GM12878 (cell line): Measurements from ENCODE around the gene MYOCOS. TPM values are rescaled to one million over a fixed set of nuclear protein-coding genes. Genes with fewer than 3 reads are reported as not detected.

ENCODE experiments used
- ATAC-seq: fragments of 200-7000 bp; cut with Tn5 transposase; 3 replicates; pipeline ENCODE4 v1.9.1; 2020; ENCODE audit warnings: mild to moderate bottlenecking, moderate library complexity
- BruUV-seq: library from RNA; stranded (reverse); fragments of 400-500 nt; replicated peaks from 2 replicates; lab custom pipeline; 2021; lab: Mats Ljungman, UMichigan
- CTCF ChIA-PET: fragments of 300-600 bp; sonication (Branson Sonifier 250); formaldehyde crosslinking; extraction: SDS; loops from one replicate; lab custom pipeline; 2021; ENCODE audit warnings: inconsistent platforms; lab: Yijun Ruan, JAX
- POLR2A ChIA-PET: fragments of 350-600 bp; formaldehyde crosslinking; extraction: SDS; loops from one replicate; lab custom pipeline; 2021; ENCODE audit warnings: inconsistent platforms; lab: Charles Lee
- RAD21 ChIA-PET: fragments of 300-600 bp; sonication (Branson Sonifier 250); formaldehyde crosslinking; loops from one replicate; lab custom pipeline; 2023; ENCODE audit warnings: antibody characterized with exemption; ENCODE audit not compliant: unreplicated experiment; lab: Charles Lee
- SMC1A ChIA-PET: fragments of 300-600 bp; sonication (Branson Sonifier 250); formaldehyde crosslinking; loops from one replicate; lab custom pipeline; 2023; ENCODE audit not compliant: unreplicated experiment, uncharacterized antibody; lab: Charles Lee
- DNase-seq: peaks from one replicate; pipeline ENCODE4 v3.0.0-alpha.2; 2011; ENCODE audit warnings: low read depth, low spot score
- FAIRE-seq: peaks from 3 replicates; lab custom pipeline; 2011; peaks lifted over from hg19 to GRCh38; lab: Jason Lieb, UNC
- H2AFZ ChIP-seq: 2 replicates; pipeline ENCODE4 v1.6.0; 2011; ENCODE audit warnings: low read depth, low read length, control low read depth; ENCODE audit not compliant: control insufficient read depth
- H3K27ac ChIP-seq: 2 replicates; pipeline ENCODE4 v1.5.1; 2011; ENCODE audit warnings: control low read depth; ENCODE audit not compliant: control insufficient read depth, insufficient read depth
- H3K27me3 ChIP-seq, 2 experiments: replicated peaks in 1 of 2; 2 replicates each; pipeline versions ENCODE4 v1.6.0 to v1.6.1; 2011; ENCODE audit warnings: low read length in 1 of 2; ENCODE audit not compliant: control insufficient read depth in 2 of 2, insufficient read depth in 2 of 2
- H3K36me3 ChIP-seq, 2 experiments: 2 replicates each; pipeline ENCODE4 v1.5.1; 2011; ENCODE audit warnings: low read length in 1 of 2; ENCODE audit not compliant: control insufficient read depth in 2 of 2, insufficient read depth in 2 of 2
- H3K4me1 ChIP-seq: 2 replicates; pipeline ENCODE4 v1.6.1; 2011; ENCODE audit warnings: mild to moderate bottlenecking, low read length, moderate library complexity, mixed read lengths; ENCODE audit not compliant: control insufficient read depth, insufficient read depth
- H3K4me2 ChIP-seq: 2 replicates; pipeline ENCODE4 v1.6.0; 2011; ENCODE audit warnings: control low read depth; ENCODE audit not compliant: control insufficient read depth, insufficient read depth
- H3K4me3 ChIP-seq: fragments of 200-600 bp; sonication (generic); 2 replicates; pipeline ENCODE4 v1.5.1; 2016
- H3K79me2 ChIP-seq: 2 replicates; pipeline ENCODE4 v1.6.0; 2011; ENCODE audit warnings: low read length; ENCODE audit not compliant: control insufficient read depth, insufficient read depth
- H3K9ac ChIP-seq: 2 replicates; pipeline ENCODE4 v1.8.0; 2011; ENCODE audit warnings: low read length, control low read depth, mixed read lengths; ENCODE audit not compliant: control insufficient read depth, insufficient read depth
- H3K9me3 ChIP-seq: replicated peaks from 3 replicates; pipeline ENCODE4 v1.5.1; 2011; ENCODE audit warnings: mild to moderate bottlenecking, low read length; ENCODE audit not compliant: control insufficient read depth, insufficient read depth
- H4K20me1 ChIP-seq: 2 replicates; pipeline ENCODE4 v1.6.0; 2011; ENCODE audit not compliant: control insufficient read depth, insufficient read depth
- ATF2 ChIP-seq: IDR thresholded peaks from 2 replicates; pipeline ENCODE4 v1.6.1; 2012; ENCODE audit warnings: low read length, inconsistent platforms
- CHD1 ChIP-seq: IDR thresholded peaks from 2 replicates; pipeline ENCODE4 v1.6.1; 2012; ENCODE audit warnings: low read depth, low read length, improper control_type of control experiment
- ESRRA ChIP-seq: IDR thresholded peaks from 2 replicates; pipeline ENCODE4 v1.6.1; 2012; ENCODE audit warnings: mild to moderate bottlenecking, low read length, improper control_type of control experiment
- IKZF2 ChIP-seq, 2 experiments: fragments of 450-650 bp; IDR thresholded peaks; 2 replicates each; pipeline ENCODE4 v1.6.1; 2017; ENCODE audit warnings: mild to moderate bottlenecking in 2 of 2, moderate library complexity in 2 of 2
- LARP7 ChIP-seq: fragments of 450-650 bp; IDR thresholded peaks from 2 replicates; pipeline ENCODE4 v1.6.1; 2017; ENCODE audit warnings: mild to moderate bottlenecking
- NR2C1 ChIP-seq: fragments of 450-650 bp; IDR thresholded peaks from 2 replicates; pipeline ENCODE4 v1.6.1; 2017; ENCODE audit warnings: antibody characterized with exemption, mild to moderate bottlenecking, moderate library complexity
- POLR2AphosphoS5 ChIP-seq: IDR thresholded peaks from 2 replicates; pipeline ENCODE4 v1.6.1; 2011; ENCODE audit warnings: mild to moderate bottlenecking, low read length, inconsistent platforms
- POU2F2 ChIP-seq: IDR thresholded peaks from 3 replicates; pipeline ENCODE4 v1.6.1; 2011; ENCODE audit warnings: low read depth, mild to moderate bottlenecking, low read length, borderline replicate concordance
- RELA ChIP-seq: fragments of 450-650 bp; IDR thresholded peaks from 2 replicates; pipeline ENCODE4 v1.8.0; 2014; ENCODE audit warnings: borderline replicate concordance; ENCODE audit not compliant: partially characterized antibody
- SIX5 ChIP-seq: IDR thresholded peaks from 2 replicates; pipeline ENCODE4 v1.6.1; 2011; ENCODE audit warnings: mild to moderate bottlenecking, low read depth, low read length, moderate library complexity; ENCODE audit not compliant: severe bottlenecking
- STAT1 ChIP-seq: fragments of 450-650 bp; conservative IDR thresholded peaks from 2 replicates; pipeline ENCODE4 v1.6.1; 2014; ENCODE audit warnings: antibody characterized with exemption, mild to moderate bottlenecking
- SUPT20H ChIP-seq: IDR thresholded peaks from 2 replicates; pipeline ENCODE4 v1.6.1; 2011; ENCODE audit warnings: low read depth, mild to moderate bottlenecking, low read length, moderate library complexity, borderline replicate concordance; ENCODE audit not compliant: control insufficient read depth
- TBL1XR1 ChIP-seq: IDR thresholded peaks from 2 replicates; pipeline ENCODE4 v1.6.1; 2012; ENCODE audit warnings: low read depth, low read length, improper control_type of control experiment
- ZNF24 ChIP-seq: fragments of 450-650 bp; IDR thresholded peaks from 2 replicates; pipeline ENCODE4 v1.6.1; 2017; ENCODE audit warnings: antibody characterized with exemption, mild to moderate bottlenecking
- ZZZ3 ChIP-seq: IDR thresholded peaks from 2 replicates; pipeline ENCODE4 v1.6.1; 2011; ENCODE audit warnings: low read depth; ENCODE audit not compliant: control insufficient read depth, insufficient read length
- WGBS: methylation state at CpG from one replicate; pipeline ENCODE4 v1.1.6; 2016; ENCODE audit warnings: low lambda C conversion rate; ENCODE audit not compliant: insufficient replicate concordance, insufficient coverage; ENCODE audit errors: missing lambda C conversion rate; 5-methylcytosine and 5-hydroxymethylcytosine counted together
- in situ Hi-C: fragments of 300-500 bp; cut with MboI; formaldehyde crosslinking; loops from 9 replicates; pipeline ENCODE4 v1.14.3; 2018; ENCODE audit warnings: mixed read lengths
- intact Hi-C: fragments of 100-400 bp; cut with micrococcal nuclease; formaldehyde crosslinking; loops from one replicate; pipeline ENCODE4 v1.14.2; 2022; ENCODE audit not compliant: unreplicated experiment
- polyA plus RNA-seq, 11 experiments: library from polyadenylated mRNA; depleted of rRNA in 4 of 11; unstranded in 6 of 11; stranded (reverse) in 5 of 11; fragments of >200 nt; fragmentation: Nextera tagmentation in 4 of 11; fragmentation: Illumina TruSeq in 1 of 11; extraction: Ambion mirVana in 4 of 11; extraction: Trizol in 1 of 11; gene quantifications; 1 replicate in 1 of 11; 2 replicates in 10 of 11; pipeline versions ENCODE4 v1.2.1 to v1.2.3, GENCODE V29; 2011 to 2016; ENCODE audit warnings: inconsistent platforms in 2 of 11, missing spikeins in 2 of 11, low read depth in 1 of 11
- total RNA-seq, 4 experiments: library from RNA; depleted of rRNA in 3 of 4; stranded (reverse); fragments of >200 nt in 3 of 4; fragmentation: Illumina TruSeq in 1 of 4; extraction: Trizol in 1 of 4; gene quantifications; 2 replicates each; pipeline versions ENCODE4 v1.2.1 to v1.2.3, GENCODE V29; 2013 to 2021
- TF ChIP-seq, protein P1 (sequence below): fragments of 450-650 bp; IDR thresholded peaks from 2 replicates; pipeline ENCODE4 v1.6.1; 2017; ENCODE audit warnings: mild to moderate bottlenecking, low read depth, inconsistent platforms; ENCODE audit not compliant: poor library complexity, severe bottlenecking

MYOCOS gene
- total and polyA plus RNA-seq, 10 of the 15 experiments (the other 5 are each of a cell fraction or from before 2014, with no cell fraction given), result 0.12 to 0.24 (median 0.16) TPM; not detected in 4

DNA sequence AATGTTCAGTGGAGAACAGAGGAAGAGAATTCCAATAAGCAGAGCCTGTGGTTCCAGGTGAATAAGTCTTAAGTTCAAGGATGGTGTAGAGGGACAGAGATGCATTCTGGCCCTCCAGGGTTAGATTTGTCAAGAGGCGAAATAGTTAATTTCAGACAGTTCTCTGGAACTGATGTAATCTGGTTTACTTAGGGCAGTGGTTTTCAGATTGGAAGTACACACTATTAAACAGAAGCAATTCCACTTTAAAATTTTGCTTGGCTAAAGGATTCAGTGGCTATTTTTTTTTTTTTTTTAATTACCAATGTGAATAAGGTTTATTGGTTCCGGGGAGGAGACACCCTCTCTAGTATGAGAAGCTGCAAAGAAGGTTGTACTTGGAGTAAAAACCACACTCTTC lies 25.3 kb upstream of the MYOCOS start:
- Histone ChIP-seq H2AFZ (no peak overlapping the region), H3K4me1 (no peaks in the 10 kb centered on the region), H3K27ac (no peak overlapping the region), H3K4me2 (no peak overlapping the region), H3K27me3 (no peaks in the 10 kb centered on the region), H3K79me2 (no peaks in the 10 kb centered on the region), H3K4me3 (no peak overlapping the region), H3K9me3 (no peaks in the 10 kb centered on the region), H4K20me1 (no peaks in the 10 kb centered on the region), H3K9ac (no peak overlapping the region), H3K36me3 (peaks cover 4 to 11% of the 10 kb centered on the region in 2 experiments)
- ChIA-PET RAD21 (interaction anchor here (1.0 to 2.3 kb wide), 6 partner anchors 10 to 96 kb away, joined by 3 to 7 read pairs (median 5); no protein-coding TSS in a partner anchor), CTCF (interaction anchor here (1.1 to 8.3 kb wide), 3 partner anchors 11 to 48 kb away, joined by 3 to 60 read pairs (median 16); no protein-coding TSS in a partner anchor), POLR2A (interaction anchor here (1.0 to 3.1 kb wide), 3 partner anchors 10 to 57 kb away, joined by 4 to 13 read pairs (median 9); no protein-coding TSS in a partner anchor), SMC1A (interaction anchor here (0.6 to 6.9 kb wide), 12 partner anchors 9 to 141 kb away, joined by 3 to 37 read pairs (median 6); partner anchors contain the start of genes MYOCOS and PRRC2C)
- in situ Hi-C loops, result no loop called here
- no TSS peak for BruUV-seq
- WGBS, result 94% methylated on average over 2 of the region's 2 CpGs
- intact Hi-C loops, result no loop called here
- DNase-seq, result no peak
- no peak for TF ChIP-seq NR2C1
- TF ChIP-seq SIX5, result no peak
- TF ChIP-seq, protein P1, sequence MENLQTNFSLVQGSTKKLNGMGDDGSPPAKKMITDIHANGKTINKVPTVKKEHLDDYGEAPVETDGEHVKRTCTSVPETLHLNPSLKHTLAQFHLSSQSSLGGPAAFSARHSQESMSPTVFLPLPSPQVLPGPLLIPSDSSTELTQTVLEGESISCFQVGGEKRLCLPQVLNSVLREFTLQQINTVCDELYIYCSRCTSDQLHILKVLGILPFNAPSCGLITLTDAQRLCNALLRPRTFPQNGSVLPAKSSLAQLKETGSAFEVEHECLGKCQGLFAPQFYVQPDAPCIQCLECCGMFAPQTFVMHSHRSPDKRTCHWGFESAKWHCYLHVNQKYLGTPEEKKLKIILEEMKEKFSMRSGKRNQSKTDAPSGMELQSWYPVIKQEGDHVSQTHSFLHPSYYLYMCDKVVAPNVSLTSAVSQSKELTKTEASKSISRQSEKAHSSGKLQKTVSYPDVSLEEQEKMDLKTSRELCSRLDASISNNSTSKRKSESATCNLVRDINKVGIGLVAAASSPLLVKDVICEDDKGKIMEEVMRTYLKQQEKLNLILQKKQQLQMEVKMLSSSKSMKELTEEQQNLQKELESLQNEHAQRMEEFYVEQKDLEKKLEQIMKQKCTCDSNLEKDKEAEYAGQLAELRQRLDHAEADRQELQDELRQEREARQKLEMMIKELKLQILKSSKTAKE, result no peak
- no peak for TF ChIP-seq CHD1
- TF ChIP-seq LARP7, result no peak
- TF ChIP-seq STAT1, result no peak
- TF ChIP-seq SUPT20H, result no peak
- no peak for TF ChIP-seq TBL1XR1
- TF ChIP-seq POLR2AphosphoS5, result no peak
- no peak for TF ChIP-seq ESRRA
- TF ChIP-seq ZNF24, result no peak
- TF ChIP-seq ZZZ3, result no peak
- no peak for TF ChIP-seq IKZF2 (IDR thresholded peaks at IDR 0.05)
- no peak for TF ChIP-seq POU2F2
- no peak for TF ChIP-seq RELA
- no peak for TF ChIP-seq ATF2
- no peak for FAIRE-seq
- ATAC-seq, result no peak
